ENCODE data around the gene SP140.

GRCh38 chr2:230262246-230262645 lies 36.7 kb downstream of the SP140 start:
- no peak for TF ChIP-seq GATA3 (IDR thresholded peaks at IDR 0.05; ENCODE audit: low read depth, low read length)
- no peak for TF ChIP-seq GATA2 (IDR thresholded peaks at IDR 0.05; ENCODE audit: low read depth, low read length)
